ENCODE data around the gene SGCD.
"Not testable (repeated sequence)": the region's sequence is repeated elsewhere in the genome, so short reads cannot be mapped to it uniquely, and the experiment has no call there.

DNA sequence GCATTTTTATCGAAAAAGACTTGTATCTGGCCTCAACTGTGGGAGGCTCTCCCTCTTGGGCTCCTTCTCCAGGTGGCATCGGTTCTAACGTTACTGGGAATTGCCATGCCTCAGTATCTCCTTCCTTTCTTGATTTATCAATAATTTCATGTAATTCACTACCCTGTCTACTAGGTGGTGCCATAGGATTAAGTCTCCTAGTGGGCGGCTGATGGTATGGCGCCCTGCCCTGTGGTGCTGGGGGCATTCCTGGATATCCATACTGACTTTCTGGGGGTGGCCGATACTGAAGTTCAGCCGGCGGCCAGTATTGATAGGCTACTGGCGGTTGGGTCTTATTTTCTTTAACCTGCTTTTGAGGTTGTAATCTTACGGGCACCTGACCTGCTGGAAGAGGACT lies 337.9 kb downstream of the SGCD start:
- TF ChIP-seq, protein P1, sequence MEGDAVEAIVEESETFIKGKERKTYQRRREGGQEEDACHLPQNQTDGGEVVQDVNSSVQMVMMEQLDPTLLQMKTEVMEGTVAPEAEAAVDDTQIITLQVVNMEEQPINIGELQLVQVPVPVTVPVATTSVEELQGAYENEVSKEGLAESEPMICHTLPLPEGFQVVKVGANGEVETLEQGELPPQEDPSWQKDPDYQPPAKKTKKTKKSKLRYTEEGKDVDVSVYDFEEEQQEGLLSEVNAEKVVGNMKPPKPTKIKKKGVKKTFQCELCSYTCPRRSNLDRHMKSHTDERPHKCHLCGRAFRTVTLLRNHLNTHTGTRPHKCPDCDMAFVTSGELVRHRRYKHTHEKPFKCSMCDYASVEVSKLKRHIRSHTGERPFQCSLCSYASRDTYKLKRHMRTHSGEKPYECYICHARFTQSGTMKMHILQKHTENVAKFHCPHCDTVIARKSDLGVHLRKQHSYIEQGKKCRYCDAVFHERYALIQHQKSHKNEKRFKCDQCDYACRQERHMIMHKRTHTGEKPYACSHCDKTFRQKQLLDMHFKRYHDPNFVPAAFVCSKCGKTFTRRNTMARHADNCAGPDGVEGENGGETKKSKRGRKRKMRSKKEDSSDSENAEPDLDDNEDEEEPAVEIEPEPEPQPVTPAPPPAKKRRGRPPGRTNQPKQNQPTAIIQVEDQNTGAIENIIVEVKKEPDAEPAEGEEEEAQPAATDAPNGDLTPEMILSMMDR (IDR thresholded peaks at IDR 0.05 in 8 of 11, conservative IDR thresholded peaks at IDR 0.05 in 3 of 11): not testable (repeated sequence)
- TF ChIP-seq POLR2A (IDR thresholded peaks at IDR 0.05): not testable (repeated sequence)

Measured in spleen (tissue), 7 donors.